Loucy (cell line): ENCODE measurements around the gene FSTL3.

Experiments used
- CTCF ChIP-seq: fragments of 200-600 bp; sonication (generic); conservative IDR thresholded peaks from 2 replicates; pipeline ENCODE4 v1.5.1; 2014; ENCODE audit warnings: mild to moderate bottlenecking, antibody characterized with exemption, low read length
- EZH2phosphoT487 ChIP-seq: fragments of 200-600 bp; IDR thresholded peaks from 2 replicates; pipeline ENCODE4 v1.6.1; 2018; ENCODE audit warnings: antibody characterized with exemption, mild to moderate bottlenecking, moderate library complexity, borderline replicate concordance

- TF ChIP-seq CTCF = no peak
- TF ChIP-seq EZH2phosphoT487 = no peak
Measured at GRCh38 chr19:704447-704741, 28.2 kb downstream of the FSTL3 start.
